Anterior cingulate cortex (tissue), 58 donors: Measurements from ENCODE around the gene GNA15.
"Not testable (repeated sequence)": the region's sequence is repeated elsewhere in the genome, so short reads cannot be mapped to it uniquely, and the experiment has no call there.

Source experiments
- DNase-seq, 58 donors: peaks; one replicate each; lab custom pipeline; 2025; lab: John Stamatoyannopoulos, UW

GNA15 gene, protein sequence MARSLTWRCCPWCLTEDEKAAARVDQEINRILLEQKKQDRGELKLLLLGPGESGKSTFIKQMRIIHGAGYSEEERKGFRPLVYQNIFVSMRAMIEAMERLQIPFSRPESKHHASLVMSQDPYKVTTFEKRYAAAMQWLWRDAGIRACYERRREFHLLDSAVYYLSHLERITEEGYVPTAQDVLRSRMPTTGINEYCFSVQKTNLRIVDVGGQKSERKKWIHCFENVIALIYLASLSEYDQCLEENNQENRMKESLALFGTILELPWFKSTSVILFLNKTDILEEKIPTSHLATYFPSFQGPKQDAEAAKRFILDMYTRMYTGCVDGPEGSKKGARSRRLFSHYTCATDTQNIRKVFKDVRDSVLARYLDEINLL

DNA sequence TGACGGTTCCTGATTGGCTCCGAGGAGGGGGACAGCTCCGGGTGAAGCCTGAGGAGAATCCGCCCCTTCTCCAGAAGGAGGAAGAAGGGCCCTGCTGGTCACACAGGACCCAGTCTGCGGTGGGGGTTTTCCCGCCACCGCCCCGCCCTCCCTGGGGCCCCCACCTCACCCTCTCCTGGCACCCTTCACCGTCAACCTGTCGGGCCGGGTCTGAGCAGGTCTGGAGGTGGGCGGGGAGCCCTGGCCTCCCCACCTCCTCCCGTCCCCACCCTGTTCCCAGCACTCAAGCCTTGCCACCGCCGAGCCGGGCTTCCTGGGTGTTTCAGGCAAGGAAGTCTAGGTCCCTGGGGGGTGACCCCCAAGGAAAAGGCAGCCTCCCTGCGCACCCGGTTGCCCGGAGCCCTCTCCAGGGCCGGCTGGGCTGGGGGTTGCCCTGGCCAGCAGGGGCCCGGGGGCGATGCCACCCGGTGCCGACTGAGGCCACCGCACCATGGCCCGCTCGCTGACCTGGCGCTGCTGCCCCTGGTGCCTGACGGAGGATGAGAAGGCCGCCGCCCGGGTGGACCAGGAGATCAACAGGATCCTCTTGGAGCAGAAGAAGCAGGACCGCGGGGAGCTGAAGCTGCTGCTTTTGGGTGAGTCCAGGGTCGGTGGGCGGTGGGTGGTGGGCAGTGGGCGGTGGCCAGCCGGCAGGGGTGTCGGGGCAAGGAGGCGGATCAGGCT, at the start of gene GNA15:
Gene GNA15, plus strand, starts transcription at position 73 of the 723 bp plus-strand sequence. Its CDS starts 418 bp downstream, at position 491.
- DNase-seq, result peak in 3 of 58 donors; percentile 10 to 12 (median 10)

DNA sequence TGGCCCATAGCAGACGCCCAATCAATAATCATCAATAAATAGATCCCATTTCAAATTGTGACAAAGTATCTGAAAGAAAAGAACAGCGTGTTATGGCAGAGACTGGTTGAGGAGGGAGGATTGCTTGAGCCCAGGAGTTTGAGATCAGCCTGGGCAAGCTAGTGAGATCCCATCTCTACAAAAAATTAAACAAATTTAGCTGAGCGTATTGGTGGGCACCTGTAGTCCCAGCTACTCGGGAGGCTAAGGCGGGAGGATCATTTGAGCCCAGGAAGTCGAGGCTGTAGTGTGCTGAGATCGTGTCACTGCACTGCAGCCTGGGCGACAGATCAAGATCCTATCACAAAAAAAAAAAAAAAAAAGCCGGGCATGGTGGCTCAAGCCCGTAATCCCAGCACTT, 48.1 kb upstream of the GNA15 start:
- no peak for DNase-seq

DNA sequence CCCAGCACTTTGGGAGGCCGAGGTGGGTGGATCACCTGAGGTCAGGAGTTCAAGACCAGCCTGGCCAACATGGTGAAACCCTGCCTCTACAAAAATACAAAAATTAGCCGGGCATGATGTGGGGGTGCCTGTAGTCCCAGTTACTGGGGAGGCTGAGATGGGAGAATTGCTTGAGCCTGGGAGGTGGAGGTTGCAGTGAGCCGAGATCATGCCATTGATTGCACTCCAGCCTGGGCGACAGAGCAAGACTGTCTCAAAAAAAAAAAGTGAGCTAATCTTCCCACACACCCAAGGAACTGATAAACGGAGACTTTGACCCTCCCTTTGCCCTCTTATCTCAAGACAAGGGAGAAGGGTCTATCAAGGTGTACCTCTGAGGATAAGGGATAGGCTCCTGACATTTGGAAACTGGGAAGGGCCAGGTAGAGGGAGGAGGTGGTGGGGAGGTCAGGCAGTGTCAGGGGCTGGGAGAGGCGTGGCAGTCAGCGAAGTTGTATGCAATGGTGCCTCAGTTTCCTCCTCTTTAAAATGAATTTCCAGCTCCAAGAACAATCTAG, 46.5 kb upstream of the GNA15 start:
- DNase-seq, result not testable (repeated sequence)

DNA sequence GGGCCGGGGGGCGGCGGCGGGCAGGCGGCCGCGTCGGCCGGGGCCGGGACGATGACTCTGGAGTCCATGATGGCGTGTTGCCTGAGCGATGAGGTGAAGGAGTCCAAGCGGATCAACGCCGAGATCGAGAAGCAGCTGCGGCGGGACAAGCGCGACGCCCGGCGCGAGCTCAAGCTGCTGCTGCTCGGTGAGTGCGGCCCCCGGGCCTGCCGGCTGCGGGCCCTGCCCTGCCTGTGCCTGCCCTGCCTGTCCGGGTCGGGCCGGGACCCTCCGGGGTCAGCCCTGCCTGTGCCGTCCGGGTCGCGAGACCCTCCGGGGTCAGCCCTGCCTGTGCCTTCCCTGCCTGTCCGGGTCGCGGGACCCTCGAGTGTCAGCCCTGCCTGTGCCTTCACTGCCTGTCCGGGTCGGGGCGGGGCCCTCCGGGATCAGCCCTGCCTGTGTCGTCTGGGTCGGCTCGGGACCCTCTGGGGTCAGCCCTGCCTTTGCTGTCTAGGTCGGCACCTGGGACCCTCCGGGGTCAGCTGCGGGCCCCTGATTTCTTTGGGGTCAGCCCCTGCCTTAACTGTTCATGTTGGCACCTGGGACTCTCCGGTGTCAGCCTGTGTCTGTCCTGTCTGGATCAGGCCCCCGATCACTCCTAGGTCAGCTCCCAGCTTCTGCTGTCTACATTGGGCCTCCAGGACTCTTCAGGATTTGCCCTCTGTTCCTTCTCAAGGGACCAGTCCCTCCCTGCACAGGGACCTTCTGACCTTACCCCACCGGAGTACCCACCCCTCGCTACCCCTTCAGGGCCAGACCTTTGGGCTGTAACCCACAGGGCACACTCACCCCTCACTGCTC, 41.0 kb upstream of the GNA15 start:
- peak in 1 of 58 donors; percentile 17 for DNase-seq

DNA sequence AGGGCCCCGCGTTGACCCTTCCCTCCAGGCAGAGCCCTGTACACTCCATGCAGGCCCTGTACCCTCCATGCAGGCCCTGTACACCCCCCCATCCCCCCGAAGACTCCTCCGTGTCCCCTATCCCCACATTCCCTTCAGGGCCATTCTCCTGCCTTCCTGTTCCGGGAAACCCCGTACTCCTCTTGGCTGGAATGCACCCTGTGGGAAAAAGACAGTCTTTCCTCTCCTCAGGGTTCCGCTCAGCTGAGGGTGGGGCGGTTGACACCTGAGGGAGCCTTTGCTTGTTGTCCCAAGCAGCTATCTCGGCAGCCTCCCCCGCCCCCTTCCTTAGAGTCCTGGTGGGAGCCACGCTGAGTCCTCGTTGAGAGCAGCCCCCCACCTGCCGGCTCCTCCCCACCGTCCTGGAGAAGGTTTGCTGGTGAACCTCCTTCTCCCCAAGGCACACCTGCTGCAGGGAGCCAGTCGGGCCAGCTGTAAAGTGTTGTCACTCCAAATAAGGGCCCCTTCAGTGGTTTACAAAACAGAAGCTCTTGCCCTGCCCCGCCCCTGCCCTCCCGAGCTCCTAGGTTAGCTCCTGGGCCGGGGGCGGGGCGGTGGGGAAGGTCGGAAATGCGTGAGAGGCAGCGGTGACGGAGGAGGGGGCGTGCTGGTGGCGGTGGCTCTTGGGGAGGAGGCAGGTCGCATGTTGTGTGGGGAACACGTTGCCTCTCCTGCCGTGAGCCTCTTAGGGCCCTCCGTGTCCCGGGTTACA, 40.2 kb upstream of the GNA15 start:
- no peak for DNase-seq

DNA sequence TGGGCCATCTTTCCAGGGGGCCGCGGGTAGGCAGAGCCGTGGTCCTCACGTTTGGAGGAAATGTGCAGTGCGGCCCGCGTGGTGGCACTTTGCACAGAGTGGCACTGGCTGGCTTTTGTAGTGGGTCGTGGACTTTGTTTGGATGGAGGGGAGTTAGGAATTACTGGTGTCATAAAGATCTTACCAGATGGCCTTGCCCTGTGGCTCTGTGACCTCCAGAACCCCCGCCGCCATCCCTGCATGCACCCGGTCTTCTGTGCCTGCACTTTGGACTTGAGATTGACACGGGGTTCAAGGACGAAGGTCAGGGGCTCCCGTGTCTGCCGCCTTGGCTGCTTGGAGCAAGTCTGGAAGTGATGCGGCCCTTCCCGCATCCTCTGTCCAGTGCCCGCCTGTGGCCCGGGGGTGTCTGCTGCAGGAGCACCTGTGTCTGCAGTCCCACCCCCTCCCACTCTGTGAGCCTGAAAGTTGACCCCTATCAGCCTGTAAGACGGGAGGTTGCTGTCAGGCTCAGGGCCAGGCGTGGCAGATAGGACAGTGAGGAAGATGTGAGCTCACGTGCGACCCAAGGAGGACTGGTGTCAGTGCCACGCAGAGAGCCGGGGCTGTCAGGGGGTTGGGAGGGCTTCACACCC, 39.4 kb upstream of the GNA15 start:
- no peak for DNase-seq

DNA sequence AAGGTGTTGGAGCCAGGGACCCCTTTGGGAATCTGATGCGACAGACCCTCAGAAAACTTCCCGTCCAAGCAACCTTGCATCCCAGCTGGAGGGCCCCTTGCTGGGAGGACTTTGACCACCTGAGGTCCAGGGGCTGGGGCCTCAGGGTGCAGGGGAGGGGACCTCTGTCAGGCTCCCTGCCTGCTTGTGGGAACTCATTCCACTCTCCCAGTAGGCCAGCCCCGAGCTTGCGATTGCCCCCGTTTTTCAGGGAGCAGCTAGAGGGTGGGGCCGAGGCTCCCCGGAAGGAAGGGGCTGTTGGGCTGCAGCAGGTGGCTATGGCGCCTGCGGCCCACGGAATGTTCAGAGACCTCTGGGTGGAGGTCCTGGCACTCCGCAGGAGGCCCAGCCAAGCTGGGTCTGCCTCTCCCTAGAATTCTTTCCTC, 38.9 kb upstream of the GNA15 start:
- DNase-seq, result no peak

DNA sequence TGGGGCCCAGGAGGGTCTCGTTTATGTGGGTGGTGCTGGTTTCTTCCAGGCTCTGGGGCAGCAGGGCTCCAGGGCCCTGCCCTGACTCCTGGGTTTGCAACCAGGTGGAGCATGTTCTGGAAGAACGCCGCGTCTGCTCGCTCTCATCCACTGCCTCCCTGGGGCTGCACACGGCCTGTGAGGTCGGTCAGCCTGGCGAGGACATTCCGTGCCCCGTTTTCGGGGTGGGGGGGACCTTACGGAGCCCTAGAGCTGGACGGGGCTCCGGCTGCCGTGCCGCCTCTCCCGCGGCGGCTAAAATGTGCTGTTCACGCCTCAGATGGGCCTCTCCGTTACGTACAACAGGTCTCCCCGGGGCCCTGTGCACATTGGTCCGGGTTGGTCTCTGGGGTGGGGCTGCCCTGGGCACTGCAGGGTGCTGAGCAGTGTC, 38.4 kb upstream of the GNA15 start:
- DNase-seq, result no peak

DNA sequence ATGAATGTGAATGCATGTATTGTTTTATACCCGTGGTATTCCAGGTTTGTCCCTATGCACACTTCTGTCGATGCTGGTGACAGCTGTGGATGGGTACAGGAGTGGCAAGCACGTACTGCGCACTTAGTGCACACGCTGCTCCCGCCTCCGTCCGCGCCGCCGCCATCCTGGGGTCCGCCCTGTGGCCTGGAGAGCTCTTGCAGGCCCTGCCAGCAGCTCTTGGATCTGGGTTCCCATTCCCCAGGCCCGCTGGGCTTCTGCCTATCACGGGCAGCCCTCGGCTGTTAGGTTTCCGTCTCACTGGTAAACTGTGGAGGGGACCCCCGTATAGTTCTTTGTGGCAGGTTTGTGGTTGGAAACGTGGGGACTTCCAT, 37.7 kb upstream of the GNA15 start:
- DNase-seq, result no peak

DNA sequence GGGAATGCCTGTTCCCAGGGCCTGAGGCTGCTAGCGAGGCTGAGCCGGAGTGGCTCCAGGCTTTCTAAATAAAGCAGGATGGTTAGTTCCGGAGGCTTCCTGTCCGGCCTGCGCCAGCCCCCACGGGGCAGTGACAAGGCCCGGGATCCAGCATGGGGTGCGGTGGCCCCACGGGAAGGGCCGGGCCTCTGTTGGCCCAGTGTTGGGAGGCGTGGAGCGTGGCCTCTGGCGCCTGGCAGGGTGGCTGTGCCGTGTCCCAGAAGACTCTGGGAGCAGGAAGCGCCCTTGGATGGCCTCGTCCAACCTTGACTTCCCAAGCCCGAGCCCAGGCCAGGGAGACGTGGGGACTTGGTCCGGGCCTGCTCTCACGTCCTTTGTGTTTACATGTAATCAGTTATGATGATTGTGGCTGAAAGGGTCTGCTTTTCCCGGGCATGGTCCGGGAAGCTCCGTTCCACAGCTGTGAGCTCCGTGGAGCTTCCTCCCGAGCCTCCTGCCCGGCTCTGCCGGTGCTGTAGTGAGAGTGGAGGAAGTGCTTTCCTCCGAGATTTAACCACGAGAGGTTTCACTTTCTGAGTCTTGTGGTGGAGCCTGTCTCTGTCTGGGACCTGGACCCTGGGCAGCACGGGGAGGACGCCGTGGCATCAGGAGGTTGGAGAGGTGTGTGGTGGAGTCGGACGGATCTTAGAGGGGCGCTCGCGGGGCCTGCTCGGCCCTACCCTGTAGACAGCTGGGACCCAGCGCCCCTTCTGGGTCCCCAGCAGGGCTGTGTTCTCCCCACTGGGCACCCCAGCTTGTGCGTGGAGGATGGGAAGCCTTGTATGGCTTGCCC, 37.1 kb upstream of the GNA15 start:
- DNase-seq, result no peak

DNA sequence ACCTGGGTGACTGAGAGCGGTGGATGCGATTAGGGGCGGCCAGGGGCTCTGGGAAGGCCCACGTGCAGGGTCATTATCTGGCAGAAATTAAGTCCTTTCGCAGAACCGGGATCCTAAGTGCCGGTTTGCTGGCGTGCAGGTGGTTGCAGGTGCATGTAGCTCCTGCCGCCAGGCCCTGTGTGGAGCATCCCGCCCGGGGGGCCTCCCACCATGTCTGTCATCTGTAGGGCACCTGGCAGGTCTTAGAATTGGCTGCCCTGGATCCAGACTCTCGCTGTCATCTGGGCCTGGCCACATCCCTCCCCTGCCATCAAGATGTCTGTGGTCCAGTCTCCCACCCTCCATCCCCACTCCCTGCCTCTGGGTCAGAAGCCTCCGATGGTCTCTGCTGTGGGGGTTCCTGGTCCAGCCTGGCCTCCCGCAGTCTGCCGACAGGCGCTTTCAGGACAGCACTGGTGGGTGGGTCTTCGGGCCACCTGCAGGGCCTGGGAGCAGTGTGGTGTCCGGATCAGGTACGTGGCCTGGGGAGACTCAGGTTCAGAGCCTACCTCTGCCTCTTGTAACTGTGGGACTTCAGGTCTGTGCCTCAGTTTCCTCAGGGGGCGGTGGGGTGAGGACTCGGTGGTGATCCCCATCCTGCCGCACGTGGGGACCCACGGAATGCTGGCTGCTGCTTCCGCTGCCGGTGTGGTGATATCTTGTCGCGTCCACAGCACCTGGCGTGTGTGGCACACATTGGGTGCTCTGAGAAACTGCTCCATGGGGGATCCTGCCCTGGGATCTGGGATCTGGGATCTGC, 36.3 kb upstream of the GNA15 start:
- DNase-seq, result no peak

DNA sequence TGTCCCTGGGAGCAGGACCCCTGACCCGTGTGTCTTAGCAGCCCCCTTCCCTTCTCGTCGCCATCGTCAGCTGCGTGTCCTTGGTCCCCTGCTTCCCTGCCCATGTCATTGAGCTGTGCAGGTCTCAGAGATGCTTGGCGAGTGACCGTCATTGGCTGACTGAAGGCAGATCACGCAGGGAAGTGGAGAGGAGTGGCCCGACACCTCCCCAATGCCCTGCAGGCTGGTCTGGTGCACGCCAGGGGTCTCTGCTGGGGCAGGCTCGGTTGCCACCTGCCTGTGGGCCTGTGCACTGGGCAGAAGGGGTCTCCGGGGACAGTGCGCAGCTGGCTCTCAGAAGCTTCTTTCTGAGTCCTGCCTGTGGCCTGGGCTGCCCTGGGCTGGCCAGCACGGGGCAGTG, 35.5 kb upstream of the GNA15 start:
- DNase-seq, result no peak

DNA sequence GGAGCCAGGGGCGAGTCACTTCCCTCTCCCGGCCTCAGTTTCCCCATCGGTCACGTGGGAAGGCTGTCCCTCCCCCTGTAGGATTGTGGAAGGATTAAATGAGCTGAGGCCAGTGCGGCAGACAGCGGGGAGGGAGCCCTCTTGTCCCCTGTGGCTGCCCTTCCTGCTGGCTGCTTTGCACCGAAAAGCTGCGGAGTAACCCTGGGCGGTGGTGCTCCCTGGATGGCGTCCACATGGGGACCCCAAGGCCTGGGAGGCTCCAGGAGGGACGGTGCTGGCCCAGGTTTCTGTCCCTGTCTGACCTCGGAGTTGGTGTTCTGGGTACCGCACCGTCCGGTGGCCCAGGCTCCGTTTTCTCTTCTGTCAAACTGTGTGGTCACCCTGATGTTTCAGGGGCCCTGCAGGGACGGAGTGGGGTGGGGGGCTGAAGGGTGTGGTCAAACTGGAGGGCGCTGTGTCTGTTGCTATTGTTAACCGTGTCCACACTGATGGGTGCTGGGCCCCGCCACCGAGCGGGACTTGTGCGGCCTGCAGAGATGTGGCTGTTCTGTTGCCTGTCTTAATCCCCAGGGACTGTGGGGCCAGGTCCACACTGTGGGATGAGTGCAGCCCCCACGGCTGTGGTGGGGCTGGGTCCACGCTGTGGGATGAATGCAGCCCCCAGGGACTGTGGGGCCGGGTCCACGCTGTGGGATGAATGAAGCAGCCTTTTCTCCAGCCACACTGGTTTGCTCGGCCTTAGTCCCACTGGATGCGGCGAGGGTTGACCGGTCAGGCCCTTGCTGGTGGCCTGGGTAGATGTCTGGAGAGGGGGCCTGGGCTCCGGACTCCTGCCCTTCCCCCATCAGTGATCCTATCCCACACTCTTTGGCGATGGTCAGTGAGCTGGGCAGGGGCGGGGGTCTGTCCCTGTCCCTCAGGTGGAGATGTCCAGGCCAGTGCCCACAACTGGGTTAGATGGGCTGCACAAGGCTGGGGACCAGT, 34.8 kb upstream of the GNA15 start:
- no peak for DNase-seq

DNA sequence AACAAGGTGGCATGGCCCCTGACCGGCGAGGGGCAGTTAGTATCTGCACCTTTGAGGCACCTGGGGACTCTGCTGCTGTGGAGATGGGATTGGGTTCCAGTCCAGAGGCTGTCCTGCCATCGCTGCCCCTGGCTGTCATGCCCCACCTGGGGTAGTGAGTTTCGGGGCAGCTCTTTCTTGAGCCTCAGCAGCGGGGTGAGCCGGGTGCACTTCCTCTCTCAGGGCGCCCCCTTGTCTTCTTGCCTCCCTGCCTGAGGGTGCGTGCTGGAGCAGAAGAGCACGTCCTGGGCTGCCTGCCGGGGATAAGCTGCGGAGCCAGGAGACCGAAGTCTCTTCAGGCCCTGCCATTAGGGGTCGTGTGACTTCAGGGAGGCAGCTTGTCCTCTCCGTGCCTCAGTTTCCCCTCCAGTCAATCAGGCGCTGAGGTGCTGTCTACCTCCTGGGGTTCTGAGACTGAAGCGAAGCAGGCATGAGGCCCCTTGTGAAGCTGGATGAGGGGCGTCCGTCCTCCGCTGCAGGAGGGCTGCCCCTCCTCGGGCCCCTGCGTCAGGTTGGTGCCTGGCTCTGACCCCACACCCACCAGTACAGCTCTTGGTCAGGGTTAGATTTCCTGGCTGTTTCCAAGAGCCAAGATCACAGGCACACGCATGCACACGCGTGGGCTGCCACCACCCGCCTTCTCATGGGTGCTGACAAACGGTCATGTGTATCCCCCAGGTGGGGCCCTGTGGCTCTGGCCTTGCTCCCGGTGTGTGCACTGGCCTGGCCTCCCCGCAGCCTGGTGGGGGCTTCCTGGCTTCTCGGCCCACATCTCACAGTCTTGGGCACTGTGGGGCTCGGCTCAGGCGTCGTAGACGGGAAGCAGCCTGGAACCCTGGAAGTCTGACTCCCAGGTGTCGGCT, 33.3 kb upstream of the GNA15 start:
- no peak for DNase-seq

DNA sequence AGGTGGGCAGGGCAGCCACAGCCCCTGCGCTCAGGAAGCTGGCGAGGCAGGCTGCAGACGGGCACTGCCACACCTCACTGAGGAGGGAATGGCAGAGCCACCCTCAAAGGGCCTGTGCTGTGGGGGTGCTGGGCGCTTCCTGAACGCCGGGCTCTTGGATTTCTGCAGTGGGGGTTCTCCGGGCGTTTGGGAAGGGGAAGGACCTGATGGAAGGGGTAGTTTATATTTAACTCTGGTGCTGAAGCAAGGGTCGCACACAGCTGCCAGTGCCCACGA, 31.2 kb upstream of the GNA15 start:
- DNase-seq, result no peak
